ENCODE measurements around the gene EPC1.
"Not testable (repeated sequence)": the region's sequence is repeated elsewhere in the genome, so short reads cannot be mapped to it uniquely, and the experiment has no call there.

Gene EPC1

GRCh38 chr10:32266979-32267378, 80.0 kb downstream of the EPC1 start:
- no peak for FAIRE-seq

GRCh38 chr10:32266566-32266965, 80.4 kb downstream of the EPC1 start:
- no peak for FAIRE-seq

- FAIRE-seq: no peak
Observed at GRCh38 chr10:32265756-32266155, 81.2 kb downstream of the EPC1 start.

GRCh38 chr10:32263300-32263699, 83.7 kb downstream of the EPC1 start:
- FAIRE-seq: no peak

GRCh38 chr10:32259551-32259950, 87.4 kb downstream of the EPC1 start:
- no peak for FAIRE-seq

- no peak for FAIRE-seq
Observed at GRCh38 chr10:32256613-32257437, 90.1 kb downstream of the EPC1 start.

GRCh38 chr10:32253821-32254220, 93.1 kb downstream of the EPC1 start:
- no peak for FAIRE-seq

- no peak for FAIRE-seq
Observed at GRCh38 chr10:32253276-32253675, 93.7 kb downstream of the EPC1 start.

- FAIRE-seq: not testable (repeated sequence)
Observed at GRCh38 chr10:32250489-32250888, 96.5 kb downstream of the EPC1 start.

- FAIRE-seq: no peak
Observed at GRCh38 chr10:32246685-32247084, 100.3 kb downstream of the EPC1 start.

GRCh38 chr10:32245760-32246159, 101.2 kb downstream of the EPC1 start:
- no peak for FAIRE-seq

- no peak for FAIRE-seq
Observed at GRCh38 chr10:32244421-32245207, 102.3 kb downstream of the EPC1 start.

- FAIRE-seq: no peak
Observed at GRCh38 chr10:32244011-32244410, 102.9 kb downstream of the EPC1 start.

- FAIRE-seq: no peak
Observed at GRCh38 chr10:32241946-32242345, 105.0 kb downstream of the EPC1 start.

- FAIRE-seq: no peak
Observed at GRCh38 chr10:32240471-32240870, 106.5 kb downstream of the EPC1 start.

- no peak for FAIRE-seq
Observed at GRCh38 chr10:32239769-32240168, 107.2 kb downstream of the EPC1 start.

GRCh38 chr10:32237644-32238345, 109.2 kb downstream of the EPC1 start:
- no peak for FAIRE-seq

- FAIRE-seq: no peak
Observed at GRCh38 chr10:32234471-32234870, 112.5 kb downstream of the EPC1 start.

- not testable (repeated sequence) for FAIRE-seq
Observed at GRCh38 chr10:32233375-32233774, 113.6 kb downstream of the EPC1 start.

GRCh38 chr10:32232378-32232777, 114.6 kb downstream of the EPC1 start:
- FAIRE-seq: no peak

GRCh38 chr10:32229788-32230187, 117.2 kb downstream of the EPC1 start:
- not testable (repeated sequence) for FAIRE-seq

- no peak for FAIRE-seq
Observed at GRCh38 chr10:32229170-32229569, 117.8 kb downstream of the EPC1 start.

- FAIRE-seq: no peak
Observed at GRCh38 chr10:32227802-32228201, 119.2 kb downstream of the EPC1 start.

GRCh38 chr10:32226624-32227023, 120.3 kb downstream of the EPC1 start:
- FAIRE-seq: no peak
